ENCODE results near the gene LRP1-AS.

Gene LRP1-AS

GRCh38 chr12:57146961-57147944, at the start of gene LRP1-AS:
Gene LRP1-AS, minus strand, starts transcription at chr12:57147619.
- FAIRE-seq = no peak

DNA sequence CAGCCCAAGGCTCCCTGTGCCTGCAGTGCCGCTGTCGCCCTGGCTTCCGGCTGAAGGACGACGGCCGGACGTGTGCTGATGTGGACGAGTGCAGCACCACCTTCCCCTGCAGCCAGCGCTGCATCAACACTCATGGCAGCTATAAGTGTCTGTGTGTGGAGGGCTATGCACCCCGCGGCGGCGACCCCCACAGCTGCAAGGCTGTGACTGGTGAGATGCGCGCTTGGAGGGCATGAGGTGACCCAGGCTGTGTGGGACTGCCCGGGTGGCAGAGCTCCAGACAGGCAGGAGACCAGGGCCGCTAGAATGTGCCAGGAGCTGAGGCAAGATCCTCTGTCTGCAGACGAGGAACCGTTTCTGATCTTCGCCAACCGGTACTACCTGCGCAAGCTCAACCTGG, 49.5 kb upstream of the LRP1-AS start:
- FAIRE-seq = no peak
- no peak for DNase-seq (ENCODE audit: low spot score)

More at GRCh38 chr12:57146961-57147944, at the start of gene LRP1-AS:
- DNase-seq (ENCODE audit: low spot score) = no peak

DNA sequence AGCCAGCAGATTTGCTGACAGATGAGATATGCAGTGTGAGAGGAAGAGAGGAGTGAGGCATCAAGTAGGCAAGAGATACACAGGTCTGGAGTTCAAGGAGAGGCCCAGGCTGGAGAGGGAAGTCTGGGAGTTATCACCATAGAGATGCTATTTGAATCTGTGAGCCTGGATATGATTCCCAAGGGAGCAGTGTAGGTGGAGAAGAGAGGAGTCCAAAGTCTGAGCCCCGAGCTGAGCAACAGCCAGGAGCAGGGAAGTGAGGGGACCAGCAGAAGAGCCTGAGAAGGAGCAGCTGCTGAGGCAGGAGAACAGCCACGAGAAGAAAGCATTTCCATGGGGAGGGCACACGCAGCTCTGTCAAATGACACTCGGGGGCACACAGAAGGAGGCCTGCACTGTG, 49.0 kb upstream of the LRP1-AS start:
- FAIRE-seq (no peak), DNase-seq (ENCODE audit: low spot score) (no peak)

DNA sequence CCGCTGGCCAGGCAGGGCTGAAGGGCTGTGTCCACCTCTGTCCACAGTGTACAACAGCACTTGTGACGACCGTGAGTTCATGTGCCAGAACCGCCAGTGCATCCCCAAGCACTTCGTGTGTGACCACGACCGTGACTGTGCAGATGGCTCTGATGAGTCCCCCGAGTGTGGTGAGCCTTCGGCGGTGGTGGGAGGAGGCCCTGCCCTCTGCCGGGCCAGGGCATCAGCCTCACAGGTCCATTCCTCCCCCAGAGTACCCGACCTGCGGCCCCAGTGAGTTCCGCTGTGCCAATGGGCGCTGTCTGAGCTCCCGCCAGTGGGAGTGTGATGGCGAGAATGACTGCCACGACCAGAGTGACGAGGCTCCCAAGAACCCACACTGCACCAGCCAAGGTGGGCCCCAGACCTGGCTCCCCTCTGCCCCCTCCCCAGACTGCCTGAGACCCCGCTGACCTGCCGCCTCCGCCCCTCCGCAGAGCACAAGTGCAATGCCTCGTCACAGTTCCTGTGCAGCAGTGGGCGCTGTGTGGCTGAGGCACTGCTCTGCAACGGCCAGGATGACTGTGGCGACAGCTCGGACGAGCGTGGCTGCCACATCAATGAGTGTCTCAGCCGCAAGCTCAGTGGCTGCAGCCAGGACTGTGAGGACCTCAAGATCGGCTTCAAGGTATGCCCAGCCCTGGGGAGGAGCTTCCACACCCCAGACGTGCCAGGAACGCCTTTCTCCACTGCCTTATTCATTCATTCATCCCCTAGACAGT, 48.4 kb upstream of the LRP1-AS start:
- FAIRE-seq (no peak), DNase-seq (ENCODE audit: low spot score) (no peak)

DNA sequence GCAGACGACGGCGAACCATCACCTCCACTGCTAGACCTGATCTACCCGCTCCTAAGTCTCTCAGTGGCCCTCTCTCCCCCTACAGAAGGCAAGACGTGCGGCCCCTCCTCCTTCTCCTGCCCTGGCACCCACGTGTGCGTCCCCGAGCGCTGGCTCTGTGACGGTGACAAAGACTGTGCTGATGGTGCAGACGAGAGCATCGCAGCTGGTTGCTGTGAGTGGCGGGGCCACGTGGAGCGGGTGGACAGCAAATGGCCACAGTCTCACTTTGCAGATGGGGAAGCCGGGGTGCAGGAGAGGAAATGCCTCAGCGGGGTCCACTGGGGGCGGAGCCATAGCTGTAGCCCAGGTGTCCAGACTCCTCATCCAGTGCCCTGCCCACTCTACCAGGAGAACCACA, 47.8 kb upstream of the LRP1-AS start:
- FAIRE-seq (no peak), DNase-seq (ENCODE audit: low spot score) (no peak)

- no peak for DNase-seq (ENCODE audit: low spot score)
- FAIRE-seq = no peak
These were observed 46.8 kb upstream of the LRP1-AS start for GRCh38 chr12:57194253-57194652.

- DNase-seq (ENCODE audit: low spot score) (no peak), FAIRE-seq (no peak)
These were observed 46.4 kb upstream of the LRP1-AS start for GRCh38 chr12:57193706-57194245.

- no peak for FAIRE-seq
- no peak for DNase-seq (ENCODE audit: low spot score)
These were observed 45.5 kb upstream of the LRP1-AS start for GRCh38 chr12:57192920-57193319.

DNA sequence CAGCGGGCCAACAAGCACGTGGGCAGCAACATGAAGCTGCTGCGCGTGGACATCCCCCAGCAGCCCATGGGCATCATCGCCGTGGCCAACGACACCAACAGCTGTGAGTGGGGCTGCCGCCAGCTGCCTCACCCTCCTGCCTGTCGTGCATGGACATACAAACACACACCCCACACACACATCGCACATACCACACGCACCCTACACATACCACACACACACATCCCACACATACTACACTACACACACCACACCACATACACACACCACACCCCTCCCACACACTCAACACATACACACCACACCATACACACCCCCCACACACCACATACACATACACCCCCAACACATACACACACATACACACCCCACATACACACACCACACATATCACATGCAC, 44.0 kb upstream of the LRP1-AS start:
- FAIRE-seq (no peak), DNase-seq (ENCODE audit: low spot score) (no peak)

DNA sequence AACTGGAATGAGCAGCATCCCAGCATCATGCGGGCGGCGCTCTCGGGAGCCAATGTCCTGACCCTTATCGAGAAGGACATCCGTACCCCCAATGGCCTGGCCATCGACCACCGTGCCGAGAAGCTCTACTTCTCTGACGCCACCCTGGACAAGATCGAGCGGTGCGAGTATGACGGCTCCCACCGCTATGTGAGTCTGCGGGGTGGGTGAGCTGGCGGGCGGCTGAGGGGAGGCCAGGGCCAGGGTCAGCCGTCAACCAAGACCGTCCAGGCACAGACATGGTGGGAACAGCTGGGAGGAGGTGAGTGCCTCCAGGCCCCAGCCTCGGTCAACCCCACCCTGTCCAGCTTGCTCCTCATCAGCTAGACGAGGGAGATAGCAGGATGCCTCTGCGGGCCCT, 43.4 kb upstream of the LRP1-AS start:
- no peak for FAIRE-seq
- DNase-seq (ENCODE audit: low spot score) = no peak

- no peak for DNase-seq (ENCODE audit: low spot score)
- FAIRE-seq = no peak
These were observed 42.6 kb upstream of the LRP1-AS start for GRCh38 chr12:57190037-57190436.

DNA sequence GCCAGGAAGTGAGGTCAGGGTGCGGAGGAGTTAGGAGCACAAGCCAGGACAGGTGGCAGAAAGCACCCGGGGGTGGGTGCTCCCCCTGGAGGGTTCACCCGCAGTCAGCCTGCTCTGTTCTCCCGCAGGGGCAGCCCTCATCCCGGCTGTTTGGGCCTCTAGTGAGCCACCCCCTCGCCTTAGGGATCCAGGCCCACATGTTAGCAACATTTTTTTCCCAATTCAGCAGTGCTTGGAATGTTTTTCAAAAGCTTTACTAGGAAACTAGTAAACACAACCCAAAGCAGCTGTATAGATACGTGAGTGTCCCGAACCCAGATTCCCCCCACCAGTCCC, 40.6 kb upstream of the LRP1-AS start:
- no peak for DNase-seq (ENCODE audit: low spot score)
- FAIRE-seq = no peak

- no peak for DNase-seq (ENCODE audit: low spot score)
- no peak for FAIRE-seq
These were observed 40.0 kb upstream of the LRP1-AS start for GRCh38 chr12:57187222-57188089.

DNA sequence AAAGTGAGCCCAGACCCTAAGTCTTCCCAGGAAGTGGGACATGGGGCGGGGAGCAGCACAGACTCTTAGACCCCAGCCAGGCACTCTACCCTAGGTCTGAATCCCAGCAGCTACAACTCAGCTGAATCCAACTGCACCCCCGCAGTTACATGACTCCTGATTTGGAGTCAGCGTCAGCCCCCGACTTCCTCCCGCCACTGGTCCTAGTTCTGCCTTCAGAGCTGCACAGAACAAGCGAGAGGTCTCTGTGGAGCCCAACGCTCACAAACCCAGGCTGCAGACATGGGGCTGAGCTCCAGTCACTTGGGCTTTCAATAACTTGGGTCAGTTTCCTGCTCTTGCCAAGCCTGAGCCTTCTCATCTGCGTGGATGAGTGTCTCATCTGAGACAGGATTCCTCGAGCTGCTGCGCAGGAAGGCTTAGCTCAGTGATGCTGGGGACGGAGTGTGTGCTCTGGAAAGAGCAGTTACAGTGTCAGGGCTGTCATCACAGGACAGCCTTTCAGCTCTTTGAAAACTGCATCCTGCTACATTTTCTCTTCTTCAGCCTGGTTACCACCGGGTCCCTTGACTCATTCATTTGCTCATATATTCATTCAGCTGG, 38.6 kb upstream of the LRP1-AS start:
- FAIRE-seq = no peak
- DNase-seq (ENCODE audit: low spot score) = no peak

DNA sequence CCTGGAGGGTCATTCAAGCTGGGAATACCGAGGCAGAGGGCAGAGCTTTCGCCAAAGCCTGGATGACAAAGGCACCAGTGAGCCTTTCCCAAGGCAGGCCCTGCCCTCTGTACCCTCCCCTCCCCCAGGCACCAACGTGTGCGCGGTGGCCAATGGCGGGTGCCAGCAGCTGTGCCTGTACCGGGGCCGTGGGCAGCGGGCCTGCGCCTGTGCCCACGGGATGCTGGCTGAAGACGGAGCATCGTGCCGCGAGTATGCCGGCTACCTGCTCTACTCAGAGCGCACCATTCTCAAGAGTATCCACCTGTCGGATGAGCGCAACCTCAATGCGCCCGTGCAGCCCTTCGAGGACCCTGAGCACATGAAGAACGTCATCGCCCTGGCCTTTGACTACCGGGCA, 38.0 kb upstream of the LRP1-AS start:
- FAIRE-seq = no peak
- no peak for DNase-seq (ENCODE audit: low spot score)

- no peak for FAIRE-seq
- DNase-seq (ENCODE audit: low spot score) = no peak
These were observed 36.7 kb upstream of the LRP1-AS start for GRCh38 chr12:57183939-57184725.

GRCh38 chr12:57182918-57183575, 35.6 kb upstream of the LRP1-AS start:
- DNase-seq (ENCODE audit: low spot score) (peak; percentile 46), FAIRE-seq (no peak)

GRCh38 chr12:57181561-57182155, 34.2 kb upstream of the LRP1-AS start:
- FAIRE-seq = no peak

GRCh38 chr12:57181072-57181471, 33.7 kb upstream of the LRP1-AS start:
- no peak for FAIRE-seq

More at GRCh38 chr12:57181561-57182155, 34.2 kb upstream of the LRP1-AS start:
- no peak for DNase-seq (ENCODE audit: low spot score)

More at GRCh38 chr12:57181072-57181471, 33.7 kb upstream of the LRP1-AS start:
- no peak for DNase-seq (ENCODE audit: low spot score)
